Measurements from ENCODE around the gene MBTD1. TPM values are rescaled to one million over a fixed set of nuclear protein-coding genes. Genes with fewer than 3 reads are reported as not detected.
"Not testable (repeated sequence)": the region's sequence is repeated elsewhere in the genome, so short reads cannot be mapped to it uniquely, and the experiment has no call there.

MBTD1 gene
- total and polyA plus RNA-seq, 11 donors: 3.4 to 9.8 (median 5.8) TPM

- WGBS, 4 donors: 65 to 84% (median 74%) methylated on average over 10 of the region's 10 CpGs
- H3K4me1 ChIP-seq: no peaks in the 10 kb centered on the region
- H3K27me3 ChIP-seq: no peaks in the 10 kb centered on the region
- no peak overlapping the region for H3K27ac ChIP-seq
- H3K36me3 ChIP-seq: peaks cover 0 to 48% (median 35%) of the 10 kb centered on the region in 9 donors
- intact Hi-C loops (cut with DNase I): loop anchor here in 5 of 10 donors (5.0 to 10.0 kb wide), 4 partner anchors 236 to 809 kb away; no protein-coding TSS in a partner anchor
- TF ChIP-seq CTCF (IDR thresholded peaks at IDR 0.05) (peak; percentile 28 to 69 (median 56)), POLR2A (IDR thresholded peaks at IDR 0.05) (no peak)
- ATAC-seq: no peak
- H3K9me3 ChIP-seq: peaks cover 0 to 3% (median 0%) of the 10 kb centered on the region in 12 donors
- DNase-seq: no peak
- no peak overlapping the region for H3K4me3 ChIP-seq
Observed at GRCh38 chr17:51298508-51299371, 38.9 kb upstream of the MBTD1 start.

GRCh38 chr17:51294338-51294737, 34.5 kb upstream of the MBTD1 start:
- not testable (repeated sequence) for DNase-seq, H3K9me3 ChIP-seq, H3K4me3 ChIP-seq, ATAC-seq, H3K27me3 ChIP-seq, H3K27ac ChIP-seq, H3K4me1 ChIP-seq
- intact Hi-C loops (cut with DNase I): loop anchor here in 2 of 10 donors (10.0 kb wide), 2 partner anchors 240 to 810 kb away; no protein-coding TSS in a partner anchor
- WGBS, 4 donors: 96 to 100% (median 99%) methylated on average over 2 of the region's 2 CpGs
- H3K36me3 ChIP-seq: peaks cover 0 to 86% (median 76%) of the 10 kb centered on the region in 9 donors

- Histone ChIP-seq H3K4me1 (no peaks in the 10 kb centered on the region), H3K27ac (no peak overlapping the region), H3K4me3 (no peak overlapping the region), H3K36me3 (peaks cover 0 to 99% (median 96%) of the 10 kb centered on the region in 9 donors), H3K27me3 (no peaks in the 10 kb centered on the region), H3K9me3 (peaks cover 0 to 3% (median 0%) of the 10 kb centered on the region in 12 donors)
- TF ChIP-seq POLR2A (IDR thresholded peaks at IDR 0.05) (no peak), CTCF (IDR thresholded peaks at IDR 0.05) (no peak)
- 52 to 71% (median 63%) methylated on average over 2 of the region's 2 CpGs for WGBS, 4 donors
- no peak for ATAC-seq
- no peak for DNase-seq
- intact Hi-C loops (cut with DNase I): loop anchor here in 2 of 10 donors (10.0 kb wide), 2 partner anchors 245 to 815 kb away; no protein-coding TSS in a partner anchor
Observed at GRCh38 chr17:51289696-51290111, 29.9 kb upstream of the MBTD1 start.

- WGBS, 4 donors: 94 to 100% (median 98%) methylated on average over 1 of the region's 1 CpG
- H3K27ac ChIP-seq: no peak overlapping the region
- no peaks in the 10 kb centered on the region for H3K9me3 ChIP-seq
- DNase-seq (no peak), ATAC-seq (no peak)
- H3K4me1 ChIP-seq: no peaks in the 10 kb centered on the region
- no peaks in the 10 kb centered on the region for H3K27me3 ChIP-seq
- H3K4me3 ChIP-seq: no peak overlapping the region
- TF ChIP-seq POLR2A (IDR thresholded peaks at IDR 0.05) (no peak), CTCF (IDR thresholded peaks at IDR 0.05) (no peak)
- intact Hi-C loops (cut with DNase I): no loop called here
- peaks cover 0 to 100% (median 96%) of the 10 kb centered on the region in 9 donors for H3K36me3 ChIP-seq
Observed at GRCh38 chr17:51287412-51287811, 27.6 kb upstream of the MBTD1 start.

Measured in heart left ventricle (tissue), 16 donors.